ENCODE data around the gene COTL1. TPM values are rescaled to one million over a fixed set of nuclear protein-coding genes. Genes with fewer than 3 reads are reported as not detected.
A peak's percentile ranks its signal among the peaks of the same experiment; 100 is the strongest.

The COTL1 gene
- total and polyA plus RNA-seq, 12 donors = 6.4 to 72.9 (median 9.7) TPM

DNA sequence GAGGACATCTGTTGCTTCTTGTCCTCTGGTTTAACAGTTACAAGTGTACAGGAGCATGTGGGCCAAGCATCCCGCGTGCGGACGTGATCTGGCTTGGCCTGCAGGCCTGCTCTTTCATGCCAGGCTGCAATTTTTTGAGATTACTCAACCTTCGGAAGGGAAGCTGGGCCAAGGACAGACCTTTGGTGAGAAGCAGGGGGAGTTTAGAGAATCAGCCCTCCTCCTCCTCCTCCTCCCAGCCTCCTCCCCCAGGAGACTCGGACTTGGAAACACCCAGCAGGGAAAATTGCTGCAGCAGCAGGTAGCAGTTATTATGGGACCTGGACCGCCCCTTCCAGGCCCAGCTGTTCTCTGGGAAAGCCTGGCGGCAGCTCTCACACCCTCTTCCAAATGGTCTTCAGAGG lies 25.3 kb upstream of the COTL1 start:
- WGBS, 2 donors = 32 to 38% methylated on average over 8 of the region's 8 CpGs
- H3K4me1 ChIP-seq = peaks cover 8 to 50% (median 40%) of the 10 kb centered on the region in 9 donors
- no peak for TF ChIP-seq CTCF (IDR thresholded peaks at IDR 0.05)
- H3K9me3 ChIP-seq = no peaks in the 10 kb centered on the region
- H3K27me3 ChIP-seq = no peaks in the 10 kb centered on the region
- peak overlapping the region in 9 of 10 donors; percentile 61 to 83 (median 71) for H3K27ac ChIP-seq
- H3K4me3 ChIP-seq = no peak overlapping the region
- ATAC-seq (peak; percentile 72 to 90 (median 84)), DNase-seq (peak; percentile 65 to 68)
- H3K36me3 ChIP-seq = no peaks in the 10 kb centered on the region
- intact Hi-C loops (cut with DNase I) = loop anchor here in 1 of 10 donors (10.0 kb wide), 1 partner anchor 332 kb away; no protein-coding TSS in a partner anchor

GRCh38 chr16:84641643-84642358 lies 23.9 kb upstream of the COTL1 start:
- DNase-seq = no peak
- no peaks in the 10 kb centered on the region for H3K27me3 ChIP-seq
- H3K36me3 ChIP-seq = no peaks in the 10 kb centered on the region
- H3K4me1 ChIP-seq = peaks cover 5 to 41% (median 33%) of the 10 kb centered on the region in 9 donors
- peak overlapping the region in 7 of 10 donors; percentile 7 to 77 (median 71) for H3K27ac ChIP-seq
- ATAC-seq = no peak
- no peak for TF ChIP-seq CTCF (IDR thresholded peaks at IDR 0.05)
- intact Hi-C loops (cut with DNase I) = loop anchor here in 1 of 10 donors (10.0 kb wide), 1 partner anchor 333 kb away; no protein-coding TSS in a partner anchor
- WGBS, 2 donors = 82 to 90% methylated on average over 6 of the region's 6 CpGs
- H3K4me3 ChIP-seq = peak overlapping the region in 1 of 10 donors; percentile 15
- H3K9me3 ChIP-seq = no peaks in the 10 kb centered on the region

DNA sequence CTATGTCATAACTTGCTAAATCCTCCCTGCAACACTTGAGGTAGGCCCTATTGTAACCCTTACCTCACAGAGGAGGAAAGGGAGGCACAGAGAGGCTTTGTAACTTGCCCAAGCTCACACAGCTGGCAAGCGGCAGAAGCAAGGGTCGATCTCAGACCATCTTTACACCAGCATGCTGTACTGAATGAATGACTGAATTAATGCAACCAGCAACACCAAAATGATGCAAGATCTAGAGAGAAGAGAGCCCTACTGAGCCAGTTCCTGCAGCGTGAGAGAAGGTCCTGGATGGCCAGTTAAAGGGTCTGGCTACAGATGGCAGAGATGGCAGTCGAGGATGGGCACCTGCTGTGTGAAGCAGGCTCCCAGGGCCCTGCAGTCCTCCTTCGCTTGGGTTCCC lies 22.3 kb upstream of the COTL1 start:
- DNase-seq (no peak), ATAC-seq (no peak)
- WGBS, 2 donors = 95 to 96% methylated on average over 5 of the region's 5 CpGs
- intact Hi-C loops (cut with DNase I) = loop anchor here in 1 of 10 donors (10.0 kb wide), 1 partner anchor 335 kb away; no protein-coding TSS in a partner anchor
- no peaks in the 10 kb centered on the region for H3K36me3 ChIP-seq
- H3K27me3 ChIP-seq = no peaks in the 10 kb centered on the region
- no peak overlapping the region for H3K4me3 ChIP-seq
- no peaks in the 10 kb centered on the region for H3K9me3 ChIP-seq
- TF ChIP-seq CTCF (IDR thresholded peaks at IDR 0.05) = no peak
- peak overlapping the region in 3 of 10 donors; percentile 50 to 77 (median 73) for H3K27ac ChIP-seq
- peaks cover 5 to 41% (median 33%) of the 10 kb centered on the region in 9 donors for H3K4me1 ChIP-seq

DNA sequence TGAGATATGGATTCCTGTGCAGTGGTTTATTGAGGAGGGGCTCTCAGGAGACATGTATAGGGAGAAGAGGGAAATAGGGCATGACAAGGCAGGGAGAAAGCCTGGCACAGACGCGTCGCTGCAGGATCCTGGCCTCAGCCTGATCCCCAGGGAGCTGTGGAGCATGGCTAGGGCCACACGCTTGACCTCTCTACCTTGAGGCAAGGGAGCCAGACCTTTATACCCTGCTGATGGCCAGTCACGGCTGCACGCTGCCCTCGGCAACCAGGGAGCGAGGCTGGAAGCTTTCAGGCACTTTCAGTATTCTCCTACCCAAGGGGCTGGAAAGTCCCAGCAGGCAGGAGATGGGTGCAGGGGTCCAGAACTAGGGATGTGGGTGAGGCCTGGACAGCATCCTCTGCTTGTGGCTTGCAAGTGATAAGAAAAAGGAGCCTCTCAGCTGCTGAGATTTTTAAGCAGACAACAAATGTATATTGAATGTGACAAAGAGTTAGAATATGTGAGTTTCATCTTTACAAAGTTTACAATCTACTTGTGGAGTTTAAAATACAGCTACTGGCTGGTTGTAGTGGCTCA lies 20.4 kb upstream of the COTL1 start:
- WGBS, 2 donors = 94 to 97% methylated on average over 8 of the region's 8 CpGs
- ATAC-seq = no peak

More for the DNA sequence above, 20.4 kb upstream of the COTL1 start:
- Histone ChIP-seq H3K27me3 (no peaks in the 10 kb centered on the region), H3K4me3 (no peak overlapping the region), H3K27ac (no peak overlapping the region), H3K4me1 (peaks cover 5 to 44% (median 34%) of the 10 kb centered on the region in 9 donors), H3K36me3 (no peaks in the 10 kb centered on the region), H3K9me3 (no peaks in the 10 kb centered on the region)
- TF ChIP-seq CTCF (IDR thresholded peaks at IDR 0.05) = no peak
- intact Hi-C loops (cut with DNase I) = no loop called here
- DNase-seq = no peak

All from heart right ventricle (tissue), 16 donors.